Kidney glomerular epithelial cell (primary cell): ENCODE data around the gene INCENP.

Source experiments
- DNase-seq: peaks from one replicate; lab custom pipeline; 2025; lab: John Stamatoyannopoulos, UW

The INCENP gene

DNA sequence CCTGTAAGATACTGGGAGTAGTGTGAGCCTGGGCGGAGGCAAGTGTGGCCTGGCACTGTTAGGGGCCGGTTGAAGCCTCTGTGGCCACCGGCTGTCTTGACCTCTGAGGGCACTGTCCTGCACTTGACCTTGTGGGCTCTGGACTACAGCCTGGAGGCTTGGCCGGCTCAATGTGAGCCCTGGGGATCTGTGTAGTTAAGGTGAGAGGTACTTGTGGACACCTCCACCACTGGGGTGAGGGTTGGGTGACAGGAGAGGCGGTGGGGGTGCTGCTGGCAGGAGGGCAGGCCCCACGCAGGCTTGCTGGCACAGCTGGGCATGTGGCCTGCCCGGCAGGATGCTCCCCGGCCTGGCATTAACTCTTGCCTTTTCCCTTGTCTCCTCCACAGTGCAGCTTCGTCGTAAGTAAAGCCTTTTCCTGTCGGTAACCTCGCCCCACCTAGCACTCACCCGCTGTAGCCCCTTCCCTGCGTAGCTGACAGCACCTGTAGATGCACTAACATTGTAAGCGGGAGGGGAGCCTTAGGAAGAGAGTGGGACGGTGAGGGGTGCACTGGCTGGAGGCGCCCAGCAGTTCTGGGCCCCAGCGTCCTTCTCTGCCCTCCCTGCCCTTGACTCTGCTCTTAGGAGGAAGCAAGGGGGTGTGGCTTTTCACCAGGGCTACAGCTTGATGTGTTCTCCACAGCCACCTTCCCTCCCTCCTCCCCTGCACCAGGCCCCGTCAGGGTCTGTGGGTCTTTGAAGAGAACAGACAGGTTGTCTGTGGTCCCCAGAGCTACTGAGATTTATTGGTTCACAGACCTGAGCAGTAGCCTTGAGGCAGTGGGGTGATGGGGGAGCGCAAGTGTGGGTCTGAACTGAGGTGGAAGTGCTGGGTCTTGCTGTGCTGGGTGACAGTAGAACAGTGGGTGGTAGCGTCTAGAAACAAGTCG, 17.6 kb downstream of the INCENP start:
- DNase-seq: no peak

- no peak for DNase-seq
Measured at GRCh38 chr11:62142043-62142375, 18.2 kb downstream of the INCENP start.

DNA sequence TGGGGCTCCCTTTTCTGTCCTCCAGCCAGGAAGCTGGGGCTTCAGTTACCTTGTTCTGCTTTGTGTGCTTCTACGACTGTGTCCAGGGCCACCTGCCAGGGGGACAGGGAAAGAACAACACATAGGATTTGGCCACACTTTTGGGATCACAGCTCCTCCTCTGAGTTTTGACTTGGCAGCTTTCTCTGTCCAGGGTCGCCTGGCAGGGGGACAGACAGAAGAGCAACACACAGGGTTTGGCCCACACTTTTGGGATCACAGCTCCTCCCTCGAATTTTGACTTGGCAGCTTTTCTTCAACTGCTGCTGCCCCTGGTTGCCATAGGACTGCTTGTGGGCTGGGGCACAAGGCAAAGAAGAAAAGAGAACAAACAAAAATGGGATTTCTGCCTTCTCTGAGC, 19.1 kb downstream of the INCENP start:
- no peak for DNase-seq

- no peak for DNase-seq
Measured at GRCh38 chr11:62143727-62144126, 19.9 kb downstream of the INCENP start.

- DNase-seq: no peak
Measured at GRCh38 chr11:62144641-62145255, 20.9 kb downstream of the INCENP start.

- no peak for DNase-seq
Measured at GRCh38 chr11:62145261-62145871, 21.6 kb downstream of the INCENP start.

DNA sequence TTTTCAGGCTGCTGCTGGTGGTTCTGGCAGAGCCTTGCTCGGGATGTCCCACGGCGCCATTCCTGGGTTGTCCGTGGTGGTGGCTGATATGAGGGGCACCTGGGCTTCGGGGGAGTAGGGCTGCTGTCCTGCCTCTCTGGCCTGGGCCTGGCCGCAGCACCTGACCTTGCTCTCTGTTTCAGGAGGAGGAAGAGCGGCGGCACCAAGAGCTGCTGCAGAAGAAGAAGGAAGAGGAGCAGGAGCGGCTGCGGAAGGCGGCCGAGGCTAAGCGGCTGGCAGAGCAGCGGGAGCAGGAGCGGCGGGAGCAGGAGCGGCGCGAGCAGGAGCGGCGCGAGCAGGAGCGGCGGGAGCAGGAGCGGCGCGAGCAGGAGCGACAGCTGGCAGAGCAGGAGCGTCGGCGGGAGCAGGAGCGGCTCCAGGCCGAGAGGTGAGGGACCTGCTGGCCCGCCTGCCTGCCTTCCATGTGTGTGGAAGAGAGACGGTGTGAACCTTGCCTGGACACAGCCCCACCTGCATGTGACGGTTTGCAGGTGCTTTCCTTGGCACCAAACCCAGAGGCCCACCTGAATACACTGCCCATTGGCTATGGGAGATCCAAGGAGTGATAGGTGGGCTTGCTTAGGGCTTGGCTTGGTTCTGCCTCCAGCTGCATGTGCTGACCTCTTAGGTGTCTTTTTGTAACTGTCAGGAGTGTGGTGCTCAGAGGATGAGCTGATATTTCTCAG, 22.8 kb downstream of the INCENP start:
- no peak for DNase-seq

- no peak for DNase-seq
Measured at GRCh38 chr11:62147545-62147944, 23.7 kb downstream of the INCENP start.

DNA sequence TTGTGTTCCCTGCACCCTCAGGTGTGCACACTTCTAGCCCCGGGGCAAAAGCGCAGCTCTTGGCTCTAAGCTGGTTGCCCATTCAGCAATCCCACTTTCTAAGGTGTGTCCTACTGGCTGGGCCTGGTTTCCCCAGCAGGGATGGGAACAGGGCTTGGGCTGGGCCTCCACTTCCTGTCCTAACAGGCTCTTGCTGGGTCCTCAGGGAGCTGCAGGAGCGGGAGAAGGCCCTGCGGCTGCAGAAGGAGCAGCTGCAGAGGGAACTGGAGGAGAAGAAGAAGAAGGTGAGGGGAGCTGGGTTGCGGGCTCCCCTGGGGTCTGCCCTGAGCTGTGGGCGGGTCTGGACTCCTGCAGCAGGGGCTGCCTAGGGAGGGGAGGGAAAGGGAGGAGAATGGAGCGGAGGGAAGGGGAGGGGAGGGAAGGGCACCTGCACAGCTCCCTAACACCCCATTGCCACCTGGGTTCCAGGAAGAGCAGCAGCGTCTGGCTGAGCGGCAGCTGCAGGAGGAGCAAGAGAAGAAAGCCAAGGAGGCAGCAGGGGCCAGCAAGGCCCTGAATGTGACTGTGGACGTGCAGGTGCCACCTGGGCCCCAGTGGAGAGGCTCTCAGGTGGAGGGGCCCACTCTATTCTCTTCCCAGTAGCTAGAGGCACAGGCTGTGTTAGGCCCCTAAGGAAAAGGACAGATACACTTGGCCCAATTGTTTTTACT, 24.6 kb downstream of the INCENP start:
- no peak for DNase-seq

DNA sequence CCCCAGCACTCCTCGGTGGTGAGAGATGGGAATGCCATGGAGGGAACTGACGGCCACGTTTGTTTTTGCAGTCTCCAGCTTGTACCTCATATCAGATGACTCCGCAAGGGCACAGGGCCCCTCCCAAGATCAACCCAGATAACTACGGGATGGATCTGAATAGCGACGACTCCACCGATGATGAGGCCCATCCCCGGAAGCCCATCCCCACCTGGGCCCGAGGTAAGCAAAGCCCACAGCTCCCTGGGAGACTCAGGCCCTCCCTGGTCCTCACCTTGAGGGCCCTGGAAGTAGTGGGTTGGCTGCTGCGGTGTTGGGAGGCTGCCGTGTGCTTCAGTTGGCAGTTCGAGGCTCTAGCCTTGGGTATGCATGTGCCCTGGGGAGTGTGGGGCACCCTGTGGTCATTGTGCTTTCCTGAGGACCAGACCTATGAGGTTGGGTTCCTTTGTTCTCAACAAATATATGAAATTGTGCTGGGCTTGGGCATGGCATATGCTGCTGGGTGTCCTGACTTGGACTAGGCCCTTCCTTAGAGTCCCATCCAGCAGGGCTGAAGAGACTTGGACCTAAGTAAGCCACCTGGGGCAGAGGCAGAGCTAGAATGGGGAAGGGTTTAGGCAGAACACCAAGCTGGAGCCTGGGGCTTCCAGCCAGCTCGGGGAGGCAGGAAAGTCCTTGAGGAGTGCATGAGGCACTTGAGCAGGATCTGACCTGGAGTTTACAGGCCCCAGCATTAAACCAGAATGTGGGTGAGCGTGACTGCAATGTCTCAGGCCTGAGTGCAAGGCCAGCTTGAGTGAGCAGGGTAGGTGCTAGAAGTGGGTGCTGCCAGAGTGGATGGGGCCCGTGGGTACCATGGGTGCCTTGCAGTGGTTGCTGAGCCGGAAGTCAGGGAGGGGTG, 26.4 kb downstream of the INCENP start:
- DNase-seq: no peak

- DNase-seq: no peak
Measured at GRCh38 chr11:62150887-62151736, 27.3 kb downstream of the INCENP start.

DNA sequence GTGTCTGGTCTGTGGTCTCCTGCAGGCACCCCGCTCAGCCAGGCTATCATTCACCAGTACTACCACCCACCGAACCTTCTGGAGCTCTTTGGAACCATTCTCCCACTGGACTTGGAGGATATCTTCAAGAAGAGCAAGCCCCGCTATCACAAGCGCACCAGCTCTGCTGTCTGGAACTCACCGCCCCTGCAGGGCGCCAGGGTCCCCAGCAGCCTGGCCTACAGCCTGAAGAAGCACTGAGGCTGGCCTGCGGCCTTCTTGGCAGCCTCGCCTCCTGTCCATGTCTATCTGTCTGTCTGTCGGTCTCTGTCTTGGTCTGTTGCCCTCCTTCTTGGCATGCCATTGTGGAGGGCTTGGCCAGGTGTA, 27.9 kb downstream of the INCENP start:
- DNase-seq: no peak

GRCh38 chr11:62152245-62153086, 28.7 kb downstream of the INCENP start:
- no peak for DNase-seq

DNA sequence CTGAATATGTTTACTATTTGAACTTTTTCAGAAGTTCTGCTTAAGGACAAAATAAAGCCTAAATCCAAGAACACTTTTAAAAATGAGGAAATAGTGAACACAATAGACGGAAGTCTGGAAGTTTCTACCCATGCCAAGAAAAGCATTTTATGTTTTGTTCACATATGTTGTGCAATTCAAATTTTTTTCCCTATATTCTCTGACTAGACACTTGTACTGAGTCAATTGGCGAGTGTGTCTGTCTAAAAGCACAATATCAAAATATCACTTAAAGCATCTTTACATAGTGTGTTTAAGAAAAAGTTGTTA, 29.2 kb downstream of the INCENP start:
- no peak for DNase-seq

DNA sequence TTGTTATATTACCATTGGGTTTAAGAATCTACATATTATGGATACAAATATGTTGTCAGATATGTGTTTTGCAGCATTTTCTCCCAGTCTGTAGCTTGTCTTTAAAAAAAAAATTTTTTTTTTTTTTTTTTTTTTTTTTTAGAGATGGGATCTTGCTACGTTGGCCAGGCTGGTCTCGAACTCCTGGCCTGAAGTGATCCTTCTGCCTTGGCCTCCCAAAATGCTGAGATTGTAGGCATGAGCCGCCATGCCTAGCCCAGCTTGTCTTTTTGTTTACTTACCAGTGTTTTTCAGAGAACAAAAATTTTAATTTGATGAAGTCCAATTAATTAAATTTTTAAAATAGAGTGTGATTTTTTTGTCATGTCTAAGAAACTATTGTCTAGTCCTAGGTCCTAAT, 29.8 kb downstream of the INCENP start:
- DNase-seq: no peak

GRCh38 chr11:62157603-62158002, 33.8 kb downstream of the INCENP start:
- no peak for DNase-seq

GRCh38 chr11:62166371-62166770, 42.6 kb downstream of the INCENP start:
- DNase-seq: no peak

DNA sequence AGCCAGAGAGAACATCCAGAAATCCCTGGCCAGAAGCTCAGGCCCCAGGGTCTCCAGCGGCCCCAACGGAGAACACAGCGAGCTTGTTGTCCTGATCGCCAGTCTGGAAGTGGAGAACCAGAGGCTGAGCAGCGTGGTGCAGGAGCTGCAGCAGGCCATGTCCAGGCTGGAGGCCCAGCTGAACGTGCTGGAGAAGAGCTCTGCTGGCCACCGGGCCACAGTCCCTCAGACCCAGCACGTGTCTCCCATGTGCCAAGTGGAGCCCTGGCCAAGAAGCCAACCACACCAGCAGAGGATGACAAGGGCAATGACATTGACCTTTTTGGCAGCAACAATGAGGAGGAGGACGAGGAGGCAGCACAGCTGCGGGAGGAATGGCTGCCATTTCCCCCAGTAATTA, 45.6 kb downstream of the INCENP start:
- no peak for DNase-seq

DNA sequence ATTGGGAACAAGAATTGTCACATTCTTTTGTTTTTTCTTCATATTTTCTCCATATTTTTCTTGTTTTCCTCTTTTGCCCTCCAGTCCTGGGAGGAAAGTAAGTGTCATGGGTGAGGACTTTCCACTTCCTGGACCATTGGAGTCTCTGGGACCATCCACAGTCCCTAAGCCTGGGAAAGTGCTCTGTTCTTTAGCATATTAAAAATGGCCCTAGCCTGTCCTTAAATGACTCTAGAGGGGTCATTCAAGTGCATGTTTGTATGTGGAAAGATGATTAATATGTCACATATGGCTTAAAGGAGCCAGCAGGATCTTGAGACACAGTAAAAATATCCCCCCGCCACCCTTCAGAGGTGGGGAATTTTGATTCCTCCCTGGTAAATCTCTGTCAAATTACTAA, 46.1 kb downstream of the INCENP start:
- DNase-seq: no peak
